ENCODE measurements around the gene SI. TPM values are rescaled to one million over a fixed set of nuclear protein-coding genes. Genes with fewer than 3 reads are reported as not detected.

SI gene
- polyA plus RNA-seq, 3 donors = not detected

DNA sequence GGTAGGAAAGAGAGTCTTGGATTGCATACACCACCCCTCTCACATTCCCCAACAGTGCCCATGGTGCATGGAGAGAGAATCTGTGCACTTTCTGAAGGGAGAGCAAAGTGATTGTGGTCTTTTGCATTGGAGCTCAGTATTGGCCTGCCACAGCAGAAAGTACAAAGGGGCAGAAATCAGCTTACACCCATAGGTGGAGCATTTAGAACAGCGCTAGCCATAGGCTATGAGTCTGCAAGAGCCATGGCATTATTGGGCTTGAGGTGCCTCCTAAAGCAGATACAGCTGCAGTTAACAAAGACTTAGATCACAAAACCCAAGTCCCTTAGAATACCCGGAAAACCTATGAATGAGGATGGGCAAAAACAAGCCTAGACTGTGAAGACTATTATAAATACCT lies 21.8 kb downstream of the SI start:
- Histone ChIP-seq H3K4me1 (ENCODE audit: control insufficient read depth in 1 of 2, insufficient read depth in 2 of 2, low read length in 2 of 2) (no peaks in the 10 kb centered on the region), H2AFZ (ENCODE audit: insufficient read depth, low read depth, low read length, poor library complexity, severe bottlenecking) (no peak overlapping the region), H3K9ac (ENCODE audit: insufficient read depth, low read length, poor library complexity, severe bottlenecking) (no peak overlapping the region), H3K79me2 (ENCODE audit: insufficient read depth, low read length) (no peaks in the 10 kb centered on the region), H3K4me2 (replicated peaks; ENCODE audit: extremely low read depth, low read length, poor library complexity, severe bottlenecking) (no peak overlapping the region), H3K9me3 (replicated peaks in 1 of 2; ENCODE audit: control insufficient read depth in 1 of 2, insufficient read depth in 1 of 2, low read length in 2 of 2) (no peaks in the 10 kb centered on the region), H3K27me3 (ENCODE audit: control insufficient read depth in 2 of 2, insufficient read depth in 2 of 2, low read length in 2 of 2) (no peaks in the 10 kb centered on the region), H3K36me3 (replicated peaks in 1 of 2; ENCODE audit: control insufficient read depth in 1 of 2, insufficient read depth in 2 of 2, low read length in 2 of 2) (no peaks in the 10 kb centered on the region), H3K27ac (ENCODE audit: low read depth in 1 of 2, low read length in 2 of 2) (no peak overlapping the region), H4K20me1 (ENCODE audit: insufficient read depth, low read length) (no peaks in the 10 kb centered on the region), H3K4me3 (replicated peaks in 1 of 3; ENCODE audit: low read depth in 2 of 3, low read length in 3 of 3) (no peak overlapping the region)
- intact Hi-C loops (cut with micrococcal nuclease) = no loop called here
- no peak overlapping the region for H3K4me3 Mint-ChIP-seq
- H3K9me3 Mint-ChIP-seq = peaks cover 0 to 6% (median 0%) of the 10 kb centered on the region in 7 donors
- H3K27me3 Mint-ChIP-seq (ENCODE audit: low read depth in 3 of 3) = no peaks in the 10 kb centered on the region
- no peak overlapping the region for H3K27ac Mint-ChIP-seq
- TF ChIP-seq, protein P1, sequence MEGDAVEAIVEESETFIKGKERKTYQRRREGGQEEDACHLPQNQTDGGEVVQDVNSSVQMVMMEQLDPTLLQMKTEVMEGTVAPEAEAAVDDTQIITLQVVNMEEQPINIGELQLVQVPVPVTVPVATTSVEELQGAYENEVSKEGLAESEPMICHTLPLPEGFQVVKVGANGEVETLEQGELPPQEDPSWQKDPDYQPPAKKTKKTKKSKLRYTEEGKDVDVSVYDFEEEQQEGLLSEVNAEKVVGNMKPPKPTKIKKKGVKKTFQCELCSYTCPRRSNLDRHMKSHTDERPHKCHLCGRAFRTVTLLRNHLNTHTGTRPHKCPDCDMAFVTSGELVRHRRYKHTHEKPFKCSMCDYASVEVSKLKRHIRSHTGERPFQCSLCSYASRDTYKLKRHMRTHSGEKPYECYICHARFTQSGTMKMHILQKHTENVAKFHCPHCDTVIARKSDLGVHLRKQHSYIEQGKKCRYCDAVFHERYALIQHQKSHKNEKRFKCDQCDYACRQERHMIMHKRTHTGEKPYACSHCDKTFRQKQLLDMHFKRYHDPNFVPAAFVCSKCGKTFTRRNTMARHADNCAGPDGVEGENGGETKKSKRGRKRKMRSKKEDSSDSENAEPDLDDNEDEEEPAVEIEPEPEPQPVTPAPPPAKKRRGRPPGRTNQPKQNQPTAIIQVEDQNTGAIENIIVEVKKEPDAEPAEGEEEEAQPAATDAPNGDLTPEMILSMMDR (IDR thresholded peaks at IDR 0.05) = no peak
- WGBS (ENCODE audit: insufficient coverage) = 67% methylated on average over 1 of the region's 2 CpGs
- no peaks in the 10 kb centered on the region for H3K4me1 Mint-ChIP-seq
- no peaks in the 10 kb centered on the region for H3K36me3 Mint-ChIP-seq
- DNase-seq = no peak

DNA sequence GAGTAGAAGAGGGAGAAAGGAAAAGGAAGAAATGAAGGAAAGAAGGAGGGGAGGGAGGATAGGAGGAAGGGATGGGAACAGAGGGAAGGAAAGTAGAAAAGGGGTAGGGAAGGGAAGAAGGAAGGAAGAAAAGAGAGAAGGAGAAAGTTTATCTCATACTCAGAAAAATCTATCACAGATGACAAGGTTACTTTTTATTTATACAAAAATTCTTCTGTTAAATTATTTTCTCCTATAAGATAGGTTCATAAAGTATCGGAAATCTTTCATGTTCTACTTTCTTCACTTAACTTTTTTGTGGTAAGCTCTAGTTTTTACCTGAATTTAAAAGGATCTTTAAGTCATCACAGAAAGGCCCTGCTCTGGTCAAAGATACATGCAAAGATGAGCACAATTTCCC lies 38.1 kb downstream of the SI start:
- Histone ChIP-seq H3K36me3 (replicated peaks in 1 of 2; ENCODE audit: control insufficient read depth in 1 of 2, insufficient read depth in 2 of 2, low read length in 2 of 2) (no peaks in the 10 kb centered on the region), H4K20me1 (ENCODE audit: insufficient read depth, low read length) (no peaks in the 10 kb centered on the region), H3K9ac (ENCODE audit: insufficient read depth, low read length, poor library complexity, severe bottlenecking) (no peak overlapping the region), H3K79me2 (ENCODE audit: insufficient read depth, low read length) (no peaks in the 10 kb centered on the region), H3K4me2 (replicated peaks; ENCODE audit: extremely low read depth, low read length, poor library complexity, severe bottlenecking) (no peak overlapping the region), H3K4me3 (replicated peaks in 1 of 3; ENCODE audit: low read depth in 2 of 3, low read length in 3 of 3) (no peak overlapping the region), H2AFZ (ENCODE audit: insufficient read depth, low read depth, low read length, poor library complexity, severe bottlenecking) (no peak overlapping the region), H3K4me1 (ENCODE audit: control insufficient read depth in 1 of 2, insufficient read depth in 2 of 2, low read length in 2 of 2) (no peaks in the 10 kb centered on the region), H3K27me3 (ENCODE audit: control insufficient read depth in 2 of 2, insufficient read depth in 2 of 2, low read length in 2 of 2) (no peaks in the 10 kb centered on the region), H3K9me3 (replicated peaks in 1 of 2; ENCODE audit: control insufficient read depth in 1 of 2, insufficient read depth in 1 of 2, low read length in 2 of 2) (no peaks in the 10 kb centered on the region), H3K27ac (ENCODE audit: low read depth in 1 of 2, low read length in 2 of 2) (no peak overlapping the region)
- WGBS (ENCODE audit: insufficient coverage) = no CpG with 5 or more reads among the region's 1 CpG
- Mint-ChIP-seq H3K9me3 (peaks cover 0 to 4% (median 0%) of the 10 kb centered on the region in 7 donors), H3K27ac (no peak overlapping the region), H3K27me3 (ENCODE audit: low read depth in 3 of 3) (peaks cover 0 to 1% (median 0%) of the 10 kb centered on the region in 3 donors), H3K4me1 (no peaks in the 10 kb centered on the region), H3K36me3 (no peaks in the 10 kb centered on the region), H3K4me3 (no peak overlapping the region)
- DNase-seq = no peak
- intact Hi-C loops (cut with micrococcal nuclease) = no loop called here
- TF ChIP-seq, protein P1 (IDR thresholded peaks at IDR 0.05) = no peak

Measured in CD14-positive monocyte (primary cell).